ENCODE data around the gene LHPP.

Gene LHPP

DNA sequence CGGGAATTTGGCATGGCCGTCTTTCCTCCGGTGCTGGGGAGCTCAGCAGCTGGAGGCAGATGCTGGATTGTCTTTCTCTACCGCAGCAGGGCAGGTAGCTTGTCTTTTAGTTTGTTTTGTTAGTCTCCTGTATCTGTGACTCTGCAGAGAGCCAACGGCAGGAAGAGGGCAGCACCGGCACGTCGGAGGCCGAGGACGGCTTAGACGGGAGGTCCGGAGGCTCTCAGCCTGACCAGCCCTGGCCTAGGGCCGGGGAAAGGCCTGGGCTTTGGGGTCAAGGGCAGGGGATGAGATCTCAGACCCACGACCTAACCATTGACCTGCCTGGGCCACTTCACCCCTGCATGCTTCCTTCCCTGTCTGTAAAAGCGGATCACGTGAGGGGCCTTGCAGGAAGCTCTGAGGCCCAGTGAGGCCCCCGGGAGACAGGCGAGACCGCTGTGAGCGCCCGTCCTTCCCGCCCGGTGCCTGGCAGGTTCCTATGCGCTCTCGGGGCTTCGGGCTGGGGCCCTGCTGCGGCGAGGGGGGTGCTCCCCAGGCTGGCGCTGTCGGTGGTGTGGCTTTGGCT, 72.7 kb downstream of the LHPP start:
- Histone ChIP-seq H2BK12ac (ENCODE audit: low read length) (no peak overlapping the region), H2BK120ac (ENCODE audit: low read depth, low read length) (no peak overlapping the region), H3K9ac (ENCODE audit: low read depth, low read length, poor library complexity) (no peak overlapping the region), H3K27ac (replicated peaks; ENCODE audit: low read length) (no peak overlapping the region), H3K23ac (ENCODE audit: low read depth, low read length, poor library complexity) (no peak overlapping the region), H3K4ac (ENCODE audit: low read length) (no peak overlapping the region), H3K36me3 (replicated peaks in 1 of 2; ENCODE audit: control insufficient read depth in 2 of 2, insufficient read depth in 2 of 2, low read length in 2 of 2) (no peaks in the 10 kb centered on the region), H3K14ac (ENCODE audit: low read length) (no peak overlapping the region), H3K4me1 (ENCODE audit: control insufficient read depth in 2 of 2, insufficient read depth in 1 of 2, low read depth in 1 of 2, low read length in 2 of 2) (peaks cover 7 to 13% of the 10 kb centered on the region in 2 donors), H2BK5ac (ENCODE audit: low read length) (no peak overlapping the region), H3K9me3 (replicated peaks in 1 of 2; ENCODE audit: control insufficient read depth in 2 of 2, insufficient read depth in 1 of 2, low read depth in 1 of 2, low read length in 2 of 2) (no peaks in the 10 kb centered on the region), H3K4me3 (ENCODE audit: low read length in 2 of 2) (no peak overlapping the region), H3K79me1 (ENCODE audit: low read depth, low read length) (no peaks in the 10 kb centered on the region), H4K91ac (ENCODE audit: low read depth, low read length, poor library complexity) (no peak overlapping the region), H4K8ac (ENCODE audit: low read depth, low read length) (no peak overlapping the region), H2AFZ (ENCODE audit: low read length) (peak overlapping the region; percentile 55), H3K27me3 (ENCODE audit: control insufficient read depth in 3 of 3, insufficient read depth in 3 of 3, low read depth in 1 of 3, low read length in 3 of 3) (no peaks in the 10 kb centered on the region), H3K18ac (ENCODE audit: low read length) (peak overlapping the region; percentile 17), H2BK15ac (ENCODE audit: low read length) (no peak overlapping the region), H3K4me2 (ENCODE audit: insufficient read depth, low read length, poor library complexity, severe bottlenecking) (no peak overlapping the region), H2AK5ac (ENCODE audit: low read depth, low read length) (no peak overlapping the region)
- DNase-seq (ENCODE audit: low spot score), result no peak
- WGBS, 2 donors (ENCODE audit: extremely low coverage in 2 of 2, insufficient read length in 2 of 2, insufficient replicate concordance in 1 of 2), result no CpG with 5 or more reads among the region's 30 CpGs

DNA sequence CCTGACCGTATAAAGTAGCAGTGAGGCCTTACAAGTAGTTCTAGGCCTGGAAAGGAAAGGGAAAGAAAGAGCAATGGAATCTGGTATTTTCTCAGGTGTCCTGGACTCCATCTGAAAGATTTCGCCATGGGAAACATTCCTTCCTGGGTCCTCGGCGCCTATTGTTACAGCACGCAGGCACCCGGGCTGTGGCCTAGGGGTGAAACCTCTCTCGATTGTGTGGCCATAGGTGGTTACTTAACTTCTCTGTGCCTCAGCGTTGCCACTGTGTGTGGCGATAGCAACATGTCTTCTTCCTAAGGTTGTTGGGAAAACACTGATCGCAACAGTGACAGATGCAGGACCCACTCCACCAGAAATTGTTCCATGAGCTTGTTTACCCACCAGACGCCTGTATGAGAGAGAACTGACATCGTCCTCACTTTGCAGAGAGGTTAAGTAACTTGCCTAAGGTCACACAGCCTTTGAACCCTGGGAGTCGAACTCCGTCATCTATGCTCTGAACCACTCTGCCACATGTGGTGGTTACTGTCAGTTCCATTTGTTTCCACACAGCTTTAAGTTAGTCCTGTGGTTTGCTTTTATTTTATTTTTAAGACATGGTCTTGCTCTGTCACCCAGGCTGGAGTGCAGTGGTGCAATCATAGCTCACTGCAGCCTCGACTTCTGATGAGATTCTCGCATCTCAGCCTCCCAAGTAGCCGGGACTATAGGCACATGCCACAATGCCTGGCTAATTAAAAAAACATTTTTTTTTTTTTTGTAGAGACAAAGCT, 73.4 kb downstream of the LHPP start:
- H3K9ac ChIP-seq (ENCODE audit: low read depth, low read length, poor library complexity), result no peak overlapping the region
- peak overlapping the region; percentile 55 for H2AFZ ChIP-seq (ENCODE audit: low read length)
- H2BK15ac ChIP-seq (ENCODE audit: low read length), result no peak overlapping the region
- WGBS, 2 donors (ENCODE audit: extremely low coverage in 2 of 2, insufficient read length in 2 of 2, insufficient replicate concordance in 1 of 2), result no CpG with 5 or more reads among the region's 17 CpGs
- no peak overlapping the region for H2BK5ac ChIP-seq (ENCODE audit: low read length)
- no peaks in the 10 kb centered on the region for H3K9me3 ChIP-seq (replicated peaks in 1 of 2; ENCODE audit: control insufficient read depth in 2 of 2, insufficient read depth in 1 of 2, low read depth in 1 of 2, low read length in 2 of 2)
- H3K27me3 ChIP-seq (ENCODE audit: control insufficient read depth in 3 of 3, insufficient read depth in 3 of 3, low read depth in 1 of 3, low read length in 3 of 3), result no peaks in the 10 kb centered on the region
- H2AK5ac ChIP-seq (ENCODE audit: low read depth, low read length), result no peak overlapping the region
- H3K14ac ChIP-seq (ENCODE audit: low read length), result no peak overlapping the region
- H3K4ac ChIP-seq (ENCODE audit: low read length), result no peak overlapping the region
- H4K91ac ChIP-seq (ENCODE audit: low read depth, low read length, poor library complexity), result no peak overlapping the region
- no peak overlapping the region for H2BK12ac ChIP-seq (ENCODE audit: low read length)
- H3K79me1 ChIP-seq (ENCODE audit: low read depth, low read length), result no peaks in the 10 kb centered on the region
- H3K4me3 ChIP-seq (ENCODE audit: low read length in 2 of 2), result no peak overlapping the region
- no peak overlapping the region for H2BK120ac ChIP-seq (ENCODE audit: low read depth, low read length)
- peaks cover 7 to 13% of the 10 kb centered on the region in 2 donors for H3K4me1 ChIP-seq (ENCODE audit: control insufficient read depth in 2 of 2, insufficient read depth in 1 of 2, low read depth in 1 of 2, low read length in 2 of 2)
- no peak overlapping the region for H4K8ac ChIP-seq (ENCODE audit: low read depth, low read length)
- H3K36me3 ChIP-seq (replicated peaks in 1 of 2; ENCODE audit: control insufficient read depth in 2 of 2, insufficient read depth in 2 of 2, low read length in 2 of 2), result no peaks in the 10 kb centered on the region
- H3K4me2 ChIP-seq (ENCODE audit: insufficient read depth, low read length, poor library complexity, severe bottlenecking), result no peak overlapping the region
- H3K23ac ChIP-seq (ENCODE audit: low read depth, low read length, poor library complexity), result no peak overlapping the region
- no peak overlapping the region for H3K18ac ChIP-seq (ENCODE audit: low read length)
- DNase-seq (ENCODE audit: low spot score), result no peak
- no peak overlapping the region for H3K27ac ChIP-seq (replicated peaks; ENCODE audit: low read length)

DNA sequence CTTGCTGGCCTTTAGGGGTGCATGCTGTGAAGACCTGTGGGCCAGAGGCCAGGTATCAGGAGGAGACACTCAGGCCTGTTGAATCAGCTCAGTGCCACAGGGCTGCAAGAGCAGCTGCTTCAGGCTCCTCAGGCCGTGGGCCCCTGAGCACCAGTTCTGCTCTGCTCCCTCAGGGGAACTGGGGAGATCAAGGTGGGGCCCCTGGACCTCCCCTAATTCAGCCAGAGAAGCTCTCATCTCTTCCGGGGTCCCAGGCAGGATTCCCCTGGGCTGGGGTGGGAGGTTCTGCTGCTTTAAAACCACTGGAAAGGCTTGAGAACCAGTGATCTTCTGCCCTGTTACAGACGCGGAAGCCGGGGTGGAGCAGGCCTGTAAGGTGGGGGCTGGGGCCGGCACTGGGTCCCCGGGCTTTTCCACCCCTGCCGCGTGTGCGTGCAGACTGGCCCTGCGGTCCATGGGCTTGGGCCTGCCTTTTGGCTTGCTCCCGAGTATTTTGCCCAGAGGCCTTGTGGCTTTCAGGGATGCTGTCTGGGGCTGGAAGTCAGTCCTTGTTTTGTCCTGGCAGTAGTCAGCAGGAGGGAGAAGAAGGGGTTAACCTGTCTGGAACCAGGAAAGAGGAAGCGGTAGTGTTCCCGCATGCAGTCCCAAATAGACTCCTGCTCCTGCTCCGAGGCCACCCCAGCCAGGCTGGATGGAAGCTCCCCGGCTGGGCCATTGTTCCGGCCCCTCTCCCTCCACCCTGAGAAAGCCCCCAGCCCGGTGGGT, 74.3 kb downstream of the LHPP start:
- Histone ChIP-seq H2AFZ (ENCODE audit: low read length) (peak overlapping the region; percentile 87), H3K4me2 (ENCODE audit: insufficient read depth, low read length, poor library complexity, severe bottlenecking) (no peak overlapping the region), H4K8ac (ENCODE audit: low read depth, low read length) (no peak overlapping the region), H2BK12ac (ENCODE audit: low read length) (no peak overlapping the region), H2BK15ac (ENCODE audit: low read length) (peak overlapping the region; percentile 62), H3K9ac (ENCODE audit: low read depth, low read length, poor library complexity) (peak overlapping the region; percentile 27), H3K79me1 (ENCODE audit: low read depth, low read length) (no peaks in the 10 kb centered on the region), H3K9me3 (replicated peaks in 1 of 2; ENCODE audit: control insufficient read depth in 2 of 2, insufficient read depth in 1 of 2, low read depth in 1 of 2, low read length in 2 of 2) (no peaks in the 10 kb centered on the region), H3K4ac (ENCODE audit: low read length) (no peak overlapping the region), H3K27me3 (ENCODE audit: control insufficient read depth in 3 of 3, insufficient read depth in 3 of 3, low read depth in 1 of 3, low read length in 3 of 3) (no peaks in the 10 kb centered on the region), H3K14ac (ENCODE audit: low read length) (peak overlapping the region; percentile 42), H3K27ac (replicated peaks; ENCODE audit: low read length) (no peak overlapping the region), H3K23ac (ENCODE audit: low read depth, low read length, poor library complexity) (no peak overlapping the region), H4K91ac (ENCODE audit: low read depth, low read length, poor library complexity) (no peak overlapping the region), H2AK5ac (ENCODE audit: low read depth, low read length) (peak overlapping the region; percentile 74), H3K18ac (ENCODE audit: low read length) (peak overlapping the region; percentile 84), H2BK5ac (ENCODE audit: low read length) (peak overlapping the region; percentile 18), H3K4me1 (ENCODE audit: control insufficient read depth in 2 of 2, insufficient read depth in 1 of 2, low read depth in 1 of 2, low read length in 2 of 2) (peaks cover 7 to 13% of the 10 kb centered on the region in 2 donors), H3K4me3 (ENCODE audit: low read length in 2 of 2) (no peak overlapping the region), H2BK120ac (ENCODE audit: low read depth, low read length) (no peak overlapping the region), H3K36me3 (replicated peaks in 1 of 2; ENCODE audit: control insufficient read depth in 2 of 2, insufficient read depth in 2 of 2, low read length in 2 of 2) (no peaks in the 10 kb centered on the region)
- DNase-seq (ENCODE audit: low spot score), result no peak
- WGBS, 2 donors (ENCODE audit: extremely low coverage in 2 of 2, insufficient read length in 2 of 2, insufficient replicate concordance in 1 of 2), result no CpG with 5 or more reads among the region's 18 CpGs

DNA sequence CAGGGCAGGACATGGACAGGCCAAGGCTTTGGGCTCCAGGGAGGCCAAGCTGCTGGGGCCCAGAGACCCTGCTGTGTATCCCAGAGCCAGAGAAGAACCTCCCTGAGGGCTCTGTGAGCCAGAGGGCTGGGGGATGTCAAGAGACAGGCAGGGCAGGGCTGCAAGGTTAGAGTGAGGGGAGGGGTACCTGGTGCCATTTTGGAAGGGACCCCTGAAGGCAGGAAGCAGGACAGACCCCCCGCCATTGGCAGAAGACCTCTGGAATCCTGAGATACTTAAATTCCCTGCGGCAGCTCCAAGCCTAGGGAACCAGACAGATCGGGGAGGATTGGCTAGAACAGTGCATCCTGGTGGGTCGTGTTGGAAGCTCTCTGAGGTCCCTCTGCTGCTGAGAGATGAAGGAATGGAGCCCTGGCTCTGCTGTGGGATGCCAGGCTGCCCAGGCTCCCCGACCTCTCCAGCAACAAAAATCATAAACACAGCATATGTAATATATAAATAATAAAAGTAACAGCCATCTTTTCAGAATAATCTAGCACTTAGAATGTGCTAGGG, 75.0 kb downstream of the LHPP start:
- H2AK5ac ChIP-seq (ENCODE audit: low read depth, low read length), result peak overlapping the region; percentile 74
- H3K4me2 ChIP-seq (ENCODE audit: insufficient read depth, low read length, poor library complexity, severe bottlenecking), result no peak overlapping the region
- H3K27ac ChIP-seq (replicated peaks; ENCODE audit: low read length), result no peak overlapping the region
- H4K91ac ChIP-seq (ENCODE audit: low read depth, low read length, poor library complexity), result no peak overlapping the region
- no peaks in the 10 kb centered on the region for H3K9me3 ChIP-seq (replicated peaks in 1 of 2; ENCODE audit: control insufficient read depth in 2 of 2, insufficient read depth in 1 of 2, low read depth in 1 of 2, low read length in 2 of 2)
- peak overlapping the region; percentile 84 for H3K18ac ChIP-seq (ENCODE audit: low read length)
- WGBS, 2 donors (ENCODE audit: extremely low coverage in 2 of 2, insufficient read length in 2 of 2, insufficient replicate concordance in 1 of 2), result no CpG with 5 or more reads among the region's 5 CpGs
- H2AFZ ChIP-seq (ENCODE audit: low read length), result peak overlapping the region; percentile 87
- peaks cover 7 to 13% of the 10 kb centered on the region in 2 donors for H3K4me1 ChIP-seq (ENCODE audit: control insufficient read depth in 2 of 2, insufficient read depth in 1 of 2, low read depth in 1 of 2, low read length in 2 of 2)
- H4K8ac ChIP-seq (ENCODE audit: low read depth, low read length), result no peak overlapping the region
- H3K9ac ChIP-seq (ENCODE audit: low read depth, low read length, poor library complexity), result peak overlapping the region; percentile 27
- H2BK12ac ChIP-seq (ENCODE audit: low read length), result no peak overlapping the region
- no peak overlapping the region for H3K4ac ChIP-seq (ENCODE audit: low read length)
- H3K79me1 ChIP-seq (ENCODE audit: low read depth, low read length), result no peaks in the 10 kb centered on the region
- no peak overlapping the region for H3K23ac ChIP-seq (ENCODE audit: low read depth, low read length, poor library complexity)
- H3K4me3 ChIP-seq (ENCODE audit: low read length in 2 of 2), result no peak overlapping the region
- no peak overlapping the region for H2BK120ac ChIP-seq (ENCODE audit: low read depth, low read length)
- DNase-seq (ENCODE audit: low spot score), result no peak
- peak overlapping the region; percentile 42 for H3K14ac ChIP-seq (ENCODE audit: low read length)
- H2BK15ac ChIP-seq (ENCODE audit: low read length), result peak overlapping the region; percentile 62
- no peaks in the 10 kb centered on the region for H3K27me3 ChIP-seq (ENCODE audit: control insufficient read depth in 3 of 3, insufficient read depth in 3 of 3, low read depth in 1 of 3, low read length in 3 of 3)
- H2BK5ac ChIP-seq (ENCODE audit: low read length), result peak overlapping the region; percentile 18
- H3K36me3 ChIP-seq (replicated peaks in 1 of 2; ENCODE audit: control insufficient read depth in 2 of 2, insufficient read depth in 2 of 2, low read length in 2 of 2), result no peaks in the 10 kb centered on the region

Data from neuronal stem cell (in vitro differentiated cells).